MM.1S (cell line): ENCODE data around the gene KRTAP12-1.

ENCODE experiments used
- CTCF ChIP-seq: fragments of 300-600 bp; sonication (generic); IDR thresholded peaks from 2 replicates; pipeline ENCODE4 v1.5.1; 2016; ENCODE audit warnings: antibody characterized with exemption, low read length, mixed read lengths
- EZH2 ChIP-seq: fragments of 300-600 bp; sonication (generic); optimal IDR thresholded peaks from 2 replicates; pipeline ENCODE3; 2017; ENCODE audit warnings: low read depth, mild to moderate bottlenecking, antibody characterized with exemption, low read length, mixed read lengths

GRCh38 chr21:44682580-44683151 is 703 bp upstream of the KRTAP12-1 start:
- TF ChIP-seq CTCF (no peak), EZH2 (no peak)
